HG03460 (cell line): ENCODE data around the gene HAUS3.
"Not testable (repeated sequence)": the region's sequence is repeated elsewhere in the genome, so short reads cannot be mapped to it uniquely, and the experiment has no call there.

Experiments
- ATAC-seq: cut with Tn5 transposase; IDR thresholded peaks from one replicate; pipeline ENCODE4 v1.9.1; 2021; ENCODE audit not compliant: unreplicated experiment

The HAUS3 gene

DNA sequence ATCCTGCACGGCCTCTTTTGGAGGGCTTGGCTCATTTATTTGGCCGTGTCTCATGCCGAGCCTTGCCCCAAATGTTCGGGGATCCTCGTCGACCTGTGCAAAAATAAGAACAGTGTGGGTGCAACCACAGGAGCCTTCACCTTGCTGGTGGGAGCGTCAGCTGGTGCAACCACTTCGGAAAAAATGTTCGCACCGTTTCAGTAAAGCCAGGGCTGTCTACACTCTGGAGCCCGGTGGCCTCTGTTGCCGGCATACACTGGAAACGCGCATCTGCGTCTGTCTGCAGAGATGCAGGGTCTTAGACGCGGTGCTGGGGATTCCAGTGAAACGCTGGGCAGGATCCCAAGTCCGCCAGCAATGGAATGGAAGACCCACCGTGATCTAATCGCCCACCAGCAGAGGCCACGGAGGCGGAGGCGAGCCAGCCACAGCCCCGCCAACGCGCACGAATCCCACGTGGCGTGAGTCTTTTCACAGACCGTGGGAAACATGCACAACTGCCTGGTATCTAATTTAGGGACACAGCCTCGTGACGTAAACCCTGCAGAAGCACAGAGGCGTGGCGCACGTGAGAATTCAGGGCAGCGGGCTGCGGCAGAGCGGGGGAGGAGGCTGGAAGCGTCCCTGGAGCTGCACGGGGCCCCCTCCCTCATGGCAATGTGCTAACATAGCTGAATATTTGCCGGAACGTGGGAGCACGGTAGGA, 33.8 kb upstream of the HAUS3 start:
- ATAC-seq: no peak

DNA sequence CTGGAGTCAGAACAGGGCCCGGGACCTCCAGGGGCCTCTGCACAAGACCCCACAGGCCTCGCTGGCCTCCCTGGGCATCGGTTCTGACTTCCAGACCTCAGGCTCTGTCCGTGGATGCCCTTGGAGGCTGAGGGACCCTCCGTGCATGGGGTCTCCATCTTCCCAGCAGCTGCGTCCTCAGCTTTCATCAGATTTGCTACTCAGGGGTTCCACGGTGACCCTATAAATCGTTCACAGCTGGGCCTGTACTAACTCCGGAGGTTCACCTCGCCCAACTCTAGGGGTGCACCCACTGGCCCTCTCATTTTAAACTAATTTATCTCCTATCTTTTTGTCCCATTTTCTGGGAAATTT, 33.1 kb upstream of the HAUS3 start:
- ATAC-seq: not testable (repeated sequence)

DNA sequence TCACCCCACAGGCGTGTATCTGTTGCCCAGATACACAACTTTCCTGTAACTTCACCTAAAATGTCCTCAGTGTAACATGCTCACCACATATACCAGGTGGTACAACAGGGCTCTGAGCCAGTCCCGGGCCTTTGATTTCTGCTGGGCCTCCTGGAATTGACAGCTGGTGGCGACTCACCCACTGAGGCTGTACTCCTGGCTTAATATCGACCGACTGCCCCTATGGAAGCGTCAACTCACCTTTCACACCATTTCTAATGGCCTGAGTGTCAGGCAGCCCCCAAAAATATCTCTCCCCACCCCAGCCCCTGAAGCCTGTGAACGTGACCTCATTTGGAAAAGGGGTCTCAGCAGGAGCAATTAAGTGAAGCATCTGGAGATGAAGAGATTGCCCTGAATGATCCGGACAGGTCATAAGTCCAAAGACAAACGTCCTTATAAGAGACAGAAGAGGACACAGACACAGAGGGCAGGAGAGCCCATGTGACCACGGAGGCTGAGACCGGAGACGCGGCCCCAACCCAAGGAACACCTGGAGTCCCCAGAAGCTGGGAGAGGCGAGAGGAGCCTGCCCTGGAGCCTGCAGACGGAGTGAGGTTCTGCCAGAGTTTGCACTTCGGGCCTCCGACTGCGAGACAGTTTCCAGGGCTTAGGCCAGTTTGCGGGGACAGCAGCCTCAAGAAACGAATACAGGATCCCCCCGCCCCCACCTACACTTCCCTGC, 32.6 kb upstream of the HAUS3 start:
- ATAC-seq: no peak

DNA sequence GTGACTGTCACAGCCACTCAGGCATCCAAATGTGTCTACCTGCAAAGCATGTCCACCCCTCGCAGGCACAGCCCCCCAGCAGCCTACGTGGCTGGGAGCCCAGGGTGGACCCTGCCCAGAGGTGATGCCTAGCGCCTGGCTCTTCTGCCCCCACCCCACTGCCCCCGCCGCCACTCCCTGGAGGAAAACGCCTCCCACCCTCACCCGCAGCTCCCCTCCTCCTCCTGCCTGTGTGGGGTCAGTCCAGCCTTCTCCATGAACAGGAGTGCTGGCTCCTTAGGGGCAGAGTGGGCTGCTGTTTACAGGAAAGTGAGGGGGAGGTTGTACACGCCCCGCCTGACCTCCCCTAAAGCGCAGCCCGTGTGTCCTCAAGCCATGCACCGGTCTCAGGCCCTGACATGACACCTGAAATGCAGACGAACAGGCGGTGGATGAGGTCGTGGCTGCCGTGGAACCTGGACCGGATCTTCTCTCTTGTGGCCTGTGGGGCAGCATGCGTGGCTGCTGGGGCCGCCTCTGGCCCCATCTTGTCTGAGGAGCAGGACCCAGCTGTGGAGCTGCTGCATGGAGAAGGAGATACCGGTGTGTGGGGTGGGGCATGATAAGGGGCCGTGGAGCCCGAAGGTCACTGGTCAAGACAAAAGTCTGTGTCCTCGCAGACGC, 31.9 kb upstream of the HAUS3 start:
- no peak for ATAC-seq

DNA sequence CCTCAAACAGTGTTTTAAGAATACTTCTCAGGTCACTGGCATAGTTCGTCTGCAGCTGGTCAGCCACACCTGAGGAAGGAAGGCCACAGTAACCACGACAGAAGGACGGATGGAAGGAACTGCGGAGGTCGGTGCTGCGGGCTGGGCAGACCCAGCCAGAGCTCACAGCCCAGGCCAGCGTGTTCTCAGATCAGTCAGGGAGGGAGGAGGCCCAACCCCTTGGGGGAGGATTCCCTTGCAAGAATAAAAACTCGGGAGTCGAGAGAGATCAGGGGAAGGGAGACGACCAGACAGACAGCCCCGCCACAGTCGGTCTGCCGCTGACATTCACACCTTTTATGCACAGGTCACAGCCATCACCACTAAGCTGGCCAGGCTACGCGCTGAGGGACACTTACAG, 31.3 kb upstream of the HAUS3 start:
- no peak for ATAC-seq

DNA sequence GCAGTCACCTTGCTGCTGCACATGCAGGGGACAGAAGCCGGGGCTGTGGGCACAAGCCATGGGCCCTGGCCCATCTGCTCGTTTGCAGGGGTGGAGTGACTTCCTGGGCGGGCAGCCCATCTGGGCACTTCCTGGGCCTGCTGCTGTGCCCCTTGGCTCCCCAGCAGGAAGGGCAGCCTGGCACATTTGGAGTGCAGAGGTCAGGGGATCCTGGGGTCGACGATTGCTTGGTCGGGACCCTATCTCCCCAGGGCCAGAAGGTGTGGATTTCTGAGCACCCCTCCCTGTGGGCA, 30.9 kb upstream of the HAUS3 start:
- ATAC-seq: no peak

DNA sequence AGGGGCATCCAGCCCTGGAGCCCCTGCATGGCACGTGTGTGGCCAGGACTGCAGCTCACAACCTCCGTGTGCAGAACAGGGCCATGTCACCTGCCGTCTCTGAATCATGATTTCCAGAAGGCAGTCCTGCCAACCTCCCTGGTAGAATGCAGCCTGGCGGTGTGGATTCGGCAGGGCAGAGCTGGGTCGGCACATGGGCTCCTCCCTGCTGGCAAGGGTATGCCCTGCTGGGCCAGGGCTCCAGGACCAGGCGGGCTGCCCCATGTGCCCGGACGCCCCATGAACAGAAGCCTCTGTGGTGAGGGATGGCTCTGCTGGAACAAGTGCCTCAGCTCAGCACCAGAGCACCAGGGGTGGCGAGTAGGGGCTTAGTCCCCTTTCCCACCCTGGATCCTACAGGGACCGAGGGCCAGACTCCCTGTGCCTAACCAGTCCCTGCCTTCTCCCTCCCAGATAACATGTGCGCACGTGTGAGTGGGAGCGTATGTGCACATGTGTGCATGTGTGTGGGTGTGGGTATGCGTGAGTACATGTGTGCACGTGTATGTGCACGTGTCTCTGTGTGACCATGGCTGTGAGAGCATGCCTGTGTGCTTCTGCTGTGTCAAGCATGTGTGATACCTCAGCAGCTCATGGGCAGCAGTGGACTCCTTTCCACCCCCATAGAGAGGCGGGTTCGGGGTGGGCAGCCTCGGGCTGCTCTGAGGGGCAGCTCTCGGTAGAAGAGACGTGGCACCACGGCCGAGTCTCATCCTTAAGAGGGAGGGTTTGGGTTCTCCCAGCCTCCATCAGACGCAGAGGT, 30.3 kb upstream of the HAUS3 start:
- ATAC-seq: no peak

DNA sequence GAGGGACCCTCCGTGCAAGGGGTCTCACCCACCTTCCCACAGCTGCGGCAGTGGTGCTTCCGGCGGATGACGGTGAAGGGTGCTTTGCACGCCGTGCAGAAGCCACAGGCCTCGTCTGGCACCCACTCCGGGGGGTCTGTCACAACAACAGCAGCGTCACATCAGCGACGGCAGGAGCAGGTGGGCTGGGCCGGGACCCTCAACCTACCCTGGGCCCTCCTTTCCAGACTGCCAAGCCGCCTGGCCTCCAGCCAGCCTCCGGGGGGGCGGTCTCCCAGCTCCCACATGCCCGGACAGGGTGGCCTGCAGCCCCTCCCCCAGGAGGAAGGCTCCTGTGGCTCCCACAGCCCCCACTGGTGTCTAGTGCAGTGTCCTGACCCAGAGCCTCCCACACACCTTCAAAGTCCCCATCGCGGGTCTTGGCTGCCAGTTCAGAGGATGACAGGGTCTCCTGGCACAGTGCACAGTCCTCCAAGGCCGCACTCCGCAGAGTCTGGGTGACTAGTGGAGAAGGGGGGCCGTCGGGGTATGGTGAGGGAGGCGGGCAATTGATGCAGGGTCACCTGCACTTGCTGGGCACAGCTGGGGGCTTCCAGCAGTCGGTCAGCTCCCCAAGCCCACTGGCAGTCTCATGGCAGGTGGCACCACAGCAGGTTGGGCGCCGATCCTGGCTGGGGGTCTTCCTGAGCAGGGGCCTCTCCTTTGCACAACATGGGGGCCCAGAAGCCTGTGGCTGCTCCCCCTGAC, 29.5 kb upstream of the HAUS3 start:
- ATAC-seq: no peak

DNA sequence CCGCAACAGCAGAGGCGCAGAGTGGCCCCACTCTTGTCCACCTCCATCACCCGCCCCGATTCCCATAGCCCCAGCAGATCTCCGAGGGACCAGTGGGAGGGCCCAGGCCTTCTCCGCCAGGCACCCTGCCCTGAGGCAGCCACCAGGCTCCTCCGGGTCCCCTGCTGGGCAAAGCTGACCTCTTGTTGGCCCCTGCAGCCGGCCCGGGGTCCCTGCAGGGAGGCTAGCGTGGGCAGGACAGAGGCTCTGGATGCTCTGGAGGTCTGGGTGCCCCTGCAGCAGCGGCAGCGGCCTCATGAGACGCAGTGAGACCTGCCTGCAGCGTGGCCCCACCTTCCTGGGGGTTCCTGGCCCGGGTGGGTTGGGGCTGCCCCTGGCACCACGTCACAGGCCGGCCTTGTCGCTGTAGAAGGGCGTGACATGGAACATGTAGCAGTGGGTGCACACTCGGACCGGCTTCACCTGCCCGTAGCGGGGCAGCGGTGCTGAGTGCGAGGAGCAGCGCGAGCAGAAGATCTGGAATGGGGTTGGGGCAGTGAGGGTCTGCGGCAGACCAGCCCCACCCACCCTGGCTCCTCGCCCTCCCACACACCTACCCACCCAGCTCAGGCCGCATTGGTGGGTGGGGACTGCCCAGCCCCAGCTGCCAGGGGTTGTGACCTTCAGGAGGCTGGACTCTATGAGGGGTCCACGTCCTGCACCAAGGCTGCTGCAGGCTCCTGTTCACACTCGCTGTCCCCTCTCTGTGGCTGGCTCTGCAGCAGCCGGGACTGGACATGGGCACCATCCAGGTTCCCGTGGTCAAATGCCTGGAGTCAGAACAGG, 28.6 kb upstream of the HAUS3 start:
- ATAC-seq: no peak

DNA sequence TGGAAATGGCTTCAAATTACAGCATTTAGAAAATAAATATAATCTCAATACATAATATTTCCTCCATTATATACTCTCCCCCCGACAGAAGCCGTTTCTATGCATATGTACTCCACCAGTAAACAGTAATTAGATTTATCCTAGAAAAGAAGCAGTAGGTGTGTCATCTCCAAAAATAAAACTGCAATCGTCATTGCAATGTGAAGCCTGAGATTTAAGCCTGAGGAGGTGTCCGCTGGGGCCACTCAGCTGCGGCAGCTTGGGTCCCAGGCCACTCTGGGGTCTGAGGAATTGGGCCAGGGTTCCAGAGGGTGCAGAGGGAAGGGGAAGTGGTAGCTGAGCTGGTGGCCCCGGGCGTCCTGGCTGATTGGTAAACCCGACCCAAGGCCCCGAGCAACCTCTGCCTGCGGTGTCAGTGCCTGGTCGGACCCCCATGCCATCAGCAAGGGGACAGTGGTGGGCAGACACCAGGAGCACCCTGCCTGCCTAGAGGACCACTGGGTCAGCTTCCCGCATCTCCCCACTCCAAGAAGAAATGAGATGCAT, 27.8 kb upstream of the HAUS3 start:
- ATAC-seq: no peak

DNA sequence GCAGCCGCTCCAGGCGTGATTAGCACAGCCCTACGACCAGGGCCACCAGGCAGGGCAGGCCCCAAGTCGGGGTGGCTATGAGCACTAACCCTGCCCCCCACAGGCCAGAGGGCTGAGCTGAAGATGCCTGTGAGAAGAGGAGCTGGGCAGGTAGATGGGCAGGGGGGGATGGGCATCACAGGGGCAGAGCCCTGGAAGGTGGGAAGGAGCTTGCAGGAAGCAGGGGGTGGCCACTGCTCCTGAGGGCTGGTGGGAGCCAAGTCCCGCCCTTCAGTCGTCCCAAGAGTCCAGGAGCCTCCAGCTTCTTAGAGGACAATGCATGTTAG, 27.2 kb upstream of the HAUS3 start:
- ATAC-seq: no peak

DNA sequence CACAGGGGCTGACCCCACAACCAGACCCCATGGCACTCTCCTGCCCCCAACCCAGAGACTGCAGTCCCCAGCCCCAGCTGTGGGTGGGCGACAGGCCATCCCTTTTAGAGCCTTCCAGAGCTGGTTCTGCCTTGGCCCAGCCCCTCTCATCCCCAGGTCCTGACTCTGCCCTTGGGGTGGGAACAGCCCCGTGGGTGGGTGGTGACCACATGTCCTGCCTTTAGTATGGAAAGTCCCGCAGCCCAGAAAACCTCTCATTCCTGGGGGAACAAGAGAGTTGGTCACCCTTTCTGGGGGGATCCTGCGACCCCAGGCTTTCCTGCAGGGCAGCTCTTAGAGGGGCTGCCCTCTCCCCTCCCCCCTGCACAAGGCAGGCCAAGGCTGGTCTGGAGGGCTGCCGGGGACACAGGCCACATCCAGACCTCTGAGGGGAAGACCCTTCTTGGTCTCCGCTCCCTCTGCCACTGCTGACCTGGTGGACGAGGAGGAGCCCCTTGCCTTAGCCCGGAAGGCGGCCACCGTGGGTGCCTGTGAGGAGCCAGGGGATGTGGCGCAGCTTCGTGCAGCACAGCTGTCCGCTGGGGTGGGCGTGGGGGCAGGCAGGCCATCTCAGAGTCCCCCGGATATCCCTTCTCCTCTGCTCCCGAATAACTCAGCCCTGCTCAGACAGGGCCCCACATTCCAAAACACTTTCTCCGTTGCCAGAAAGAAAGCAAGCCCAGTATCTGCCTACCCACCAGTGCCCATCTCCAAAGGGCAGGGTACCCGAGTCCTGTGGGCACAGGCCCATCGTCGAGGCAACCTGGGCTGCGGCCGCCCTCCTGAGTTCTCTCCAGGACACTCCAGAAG, 26.7 kb upstream of the HAUS3 start:
- no peak for ATAC-seq

DNA sequence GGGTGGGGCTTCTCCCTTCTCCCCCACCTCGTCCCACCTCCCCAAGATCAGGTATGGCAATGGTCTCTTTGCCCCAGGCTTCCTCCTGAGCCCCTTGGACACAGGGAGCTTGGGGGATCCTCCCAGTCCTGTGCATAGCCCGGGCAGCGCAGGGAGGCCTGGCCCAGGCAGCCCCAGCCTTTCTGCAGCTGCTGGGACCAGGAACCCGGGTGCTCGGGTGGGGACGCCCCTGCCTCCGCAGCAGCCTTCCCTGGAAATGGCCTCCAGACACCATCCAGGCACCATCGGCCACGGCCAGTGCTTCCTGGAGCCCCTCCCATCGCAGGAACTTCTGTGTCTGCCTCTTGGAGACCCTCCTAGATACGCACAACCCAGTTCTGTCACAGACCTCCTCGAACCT, 25.9 kb upstream of the HAUS3 start:
- ATAC-seq: no peak

DNA sequence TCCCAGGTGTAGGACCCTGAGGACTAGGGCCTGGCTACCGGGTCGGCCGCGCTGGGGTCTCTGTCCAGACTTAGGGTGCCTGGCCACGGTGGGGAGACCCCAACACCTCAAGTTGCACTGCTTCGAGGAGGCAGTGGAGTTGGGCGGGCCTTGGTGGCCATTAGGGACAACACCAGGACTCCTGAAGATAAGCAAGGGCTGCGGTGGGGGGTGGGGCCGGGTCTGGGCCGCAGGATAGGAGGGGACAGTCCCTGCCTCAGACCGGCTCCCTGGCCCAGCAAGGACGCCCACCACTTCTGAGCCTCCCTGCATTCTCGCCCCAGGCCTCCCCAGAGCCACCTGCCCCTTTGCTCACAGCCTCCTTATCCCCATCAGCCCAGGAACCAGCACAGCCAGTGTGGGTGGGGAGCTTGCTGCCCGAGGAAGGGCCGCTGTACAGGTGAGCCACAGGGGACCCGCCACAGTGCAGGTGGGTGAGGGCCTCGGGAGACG, 25.4 kb upstream of the HAUS3 start:
- no peak for ATAC-seq

DNA sequence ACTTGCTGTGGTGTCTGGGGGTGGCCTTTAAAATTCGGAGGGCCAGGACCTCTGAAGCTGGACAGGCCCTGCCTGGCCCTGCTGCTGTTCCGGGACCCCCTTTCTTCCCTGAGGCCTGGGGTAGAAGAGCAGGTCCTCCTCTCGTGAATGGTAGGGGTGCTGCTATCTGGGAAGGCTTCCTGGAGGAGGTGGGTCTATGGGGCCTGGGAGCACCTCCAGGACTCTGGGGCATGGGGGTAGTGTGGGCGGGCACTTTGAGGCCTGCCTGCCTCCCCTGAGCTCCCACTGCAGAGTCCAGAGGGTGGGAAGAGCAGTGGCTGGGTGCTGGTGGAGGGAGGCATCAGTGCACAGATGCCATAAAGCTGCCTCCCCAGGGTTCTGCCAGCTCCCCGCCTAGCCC, 24.9 kb upstream of the HAUS3 start:
- no peak for ATAC-seq

DNA sequence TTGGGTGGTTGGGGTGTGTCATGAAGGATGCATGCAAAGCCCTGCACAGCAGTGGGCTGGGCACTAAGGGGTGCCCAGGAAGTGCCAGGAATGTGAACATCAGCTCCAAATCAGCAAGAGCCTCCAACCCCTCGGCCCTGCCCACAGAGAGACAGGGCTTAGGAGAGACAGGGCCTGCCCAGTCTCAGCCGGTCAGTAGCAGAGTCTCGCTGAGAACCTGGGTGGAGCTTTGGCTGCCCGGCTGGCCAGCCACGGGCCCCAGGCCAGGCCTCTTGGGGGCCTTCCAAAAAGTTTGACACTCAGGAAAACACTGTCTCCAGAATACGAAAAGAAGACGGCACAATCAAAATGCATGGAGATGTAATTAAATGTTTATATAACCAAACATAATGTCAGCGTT, 24.3 kb upstream of the HAUS3 start:
- no peak for ATAC-seq

DNA sequence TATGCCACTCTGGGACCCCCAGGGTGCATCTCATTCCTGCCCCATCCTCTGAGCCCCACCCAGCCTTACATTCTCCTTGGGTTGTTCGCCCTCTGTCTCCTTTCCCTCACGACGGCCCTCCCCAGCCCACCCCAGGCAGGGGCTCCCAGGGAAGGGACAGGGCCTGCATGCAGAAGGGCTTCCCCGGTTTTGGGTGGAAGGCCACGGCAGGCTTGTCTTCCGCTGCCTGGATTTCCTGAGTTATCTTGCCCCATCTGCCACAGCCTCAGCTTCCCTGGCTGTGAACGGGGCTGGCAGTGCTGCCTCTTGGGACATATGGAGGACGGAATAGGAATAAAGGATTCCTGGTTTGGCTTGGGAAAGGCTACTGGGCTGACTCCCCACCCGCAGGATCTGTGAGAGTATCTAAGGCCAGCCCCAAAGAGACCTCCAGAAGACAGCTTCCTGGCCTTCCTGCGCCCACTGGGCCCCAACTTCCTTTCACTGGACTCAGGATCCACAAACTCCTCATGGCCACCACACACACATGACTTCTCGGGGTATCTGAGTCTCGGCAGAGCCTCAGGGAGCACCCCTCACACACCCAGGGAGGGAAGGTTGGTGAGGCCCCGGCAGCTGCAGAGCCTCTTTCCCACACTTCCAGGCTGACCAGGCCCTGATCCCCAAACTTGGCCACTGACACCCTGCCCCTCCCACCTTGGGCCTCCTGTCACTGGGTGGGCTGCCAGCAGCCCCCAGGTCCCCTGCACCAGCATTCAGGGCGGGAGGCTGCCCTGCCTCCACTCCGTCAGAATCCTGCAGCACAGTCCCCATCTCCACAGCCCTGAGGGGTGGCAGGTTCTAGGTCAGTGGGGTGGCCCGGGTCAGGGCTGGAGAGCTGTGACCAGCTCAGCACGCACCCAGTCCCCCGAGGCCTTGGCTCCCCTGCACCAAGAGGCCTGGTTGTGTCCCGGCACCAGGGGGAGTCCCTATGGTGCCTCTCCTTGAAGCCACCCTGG, 23.5 kb upstream of the HAUS3 start:
- ATAC-seq: no peak
